ENCODE results near the gene GATAD1. TPM values are rescaled to one million over a fixed set of nuclear protein-coding genes. Genes with fewer than 3 reads are reported as not detected.

GATAD1 gene
- polyA plus RNA-seq, 1 of the 3 experiments (the other 2 are of a cell fraction): 30.6 TPM

DNA sequence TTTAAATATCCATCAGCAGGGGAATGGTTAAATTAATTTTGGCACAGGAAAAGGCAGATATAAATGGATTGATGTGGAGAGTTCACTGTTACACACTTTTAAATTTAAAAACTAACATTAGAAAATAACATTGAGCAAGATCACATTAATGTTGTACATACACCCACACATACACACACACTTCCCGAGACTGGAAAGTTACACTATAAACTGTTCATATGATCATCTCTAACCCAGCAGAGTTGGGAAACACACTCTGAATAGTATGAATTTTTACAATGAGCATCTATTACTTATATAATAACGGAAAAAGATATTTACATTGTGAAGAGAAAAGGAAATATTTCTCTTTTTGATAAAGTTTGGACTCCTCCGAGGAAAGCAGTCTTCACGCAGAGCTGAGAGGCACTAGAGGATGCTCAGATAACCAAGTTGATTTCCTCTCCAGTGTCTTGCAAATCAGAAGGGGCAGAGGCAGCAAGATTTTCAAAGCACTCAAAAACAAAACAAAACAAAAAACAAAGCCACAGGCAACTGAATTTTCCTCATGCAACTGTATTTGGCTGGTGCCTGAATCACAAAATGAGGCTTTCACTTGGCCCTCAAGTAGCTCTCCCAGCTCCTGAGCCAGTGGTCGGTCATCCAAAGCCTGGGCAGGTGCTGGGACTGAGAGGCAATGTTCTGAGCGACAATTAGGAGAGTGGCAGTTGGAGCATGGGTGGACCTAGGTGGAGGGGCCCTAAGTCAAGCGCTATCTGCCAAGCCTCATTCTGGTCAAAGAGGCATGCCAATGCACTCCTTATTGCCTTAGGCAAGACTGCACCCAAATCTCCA is 10.5 kb upstream of the GATAD1 start:
- Histone ChIP-seq H3K4me2 (no peak overlapping the region), H3K9ac (no peak overlapping the region), H3F3A (replicated peaks; ENCODE audit: insufficient read depth) (no peaks in the 10 kb centered on the region), H2AFZ (ENCODE audit: low read depth) (no peak overlapping the region), H4K20me1 (ENCODE audit: insufficient read depth) (no peaks in the 10 kb centered on the region), H3K27ac (ENCODE audit: low read depth in 2 of 2, low read length in 1 of 2) (no peak overlapping the region), H3K4me3 (ENCODE audit: low read depth in 2 of 2, low read length in 1 of 2) (no peak overlapping the region), H3K9me2 (no peaks in the 10 kb centered on the region), H3K27me3 (ENCODE audit: insufficient read depth) (no peaks in the 10 kb centered on the region; the same call in 1 of the 2 replicates), H3K36me3 (replicated peaks in 1 of 2; ENCODE audit: control insufficient read depth in 1 of 2, insufficient read depth in 2 of 2, low read length in 1 of 2) (no peaks in the 10 kb centered on the region), H3K9me3 (no peaks in the 10 kb centered on the region), H3K79me2 (ENCODE audit: insufficient read depth) (no peaks in the 10 kb centered on the region), H3K4me1 (ENCODE audit: control insufficient read depth in 1 of 2, insufficient read depth in 2 of 2, low read depth in 1 of 2, low read length in 1 of 2) (peaks cover 0 to 2% of the 10 kb centered on the region in 2 experiments; a peak in 1 of 4 replicates)
- POLR2A ChIA-PET: no interaction called here
- TF ChIP-seq SMC3 (IDR thresholded peaks at IDR 0.05; ENCODE audit: low read depth, low read length) (no peak), ELF1 (IDR thresholded peaks at IDR 0.05) (no peak), TEAD4 (IDR thresholded peaks at IDR 0.05; ENCODE audit: borderline replicate concordance, insufficient read depth) (no peak), JUND (IDR thresholded peaks at IDR 0.05) (no peak), EP300 (IDR thresholded peaks at IDR 0.05; ENCODE audit: borderline replicate concordance in 1 of 2, low read depth in 1 of 2, low read length in 1 of 2) (no peak), EZH2phosphoT487 (IDR thresholded peaks at IDR 0.05; ENCODE audit: borderline replicate concordance, low read depth) (no peak), SIN3A (IDR thresholded peaks at IDR 0.05; ENCODE audit: borderline replicate concordance, low read depth, low read length) (no peak), FOXM1 (IDR thresholded peaks at IDR 0.05; ENCODE audit: low read depth) (no peak), RFX5 (IDR thresholded peaks at IDR 0.05; ENCODE audit: low read length) (no peak), MXI1 (IDR thresholded peaks at IDR 0.05; ENCODE audit: low read depth, low read length) (no peak)
- TF ChIP-seq, protein P1, sequence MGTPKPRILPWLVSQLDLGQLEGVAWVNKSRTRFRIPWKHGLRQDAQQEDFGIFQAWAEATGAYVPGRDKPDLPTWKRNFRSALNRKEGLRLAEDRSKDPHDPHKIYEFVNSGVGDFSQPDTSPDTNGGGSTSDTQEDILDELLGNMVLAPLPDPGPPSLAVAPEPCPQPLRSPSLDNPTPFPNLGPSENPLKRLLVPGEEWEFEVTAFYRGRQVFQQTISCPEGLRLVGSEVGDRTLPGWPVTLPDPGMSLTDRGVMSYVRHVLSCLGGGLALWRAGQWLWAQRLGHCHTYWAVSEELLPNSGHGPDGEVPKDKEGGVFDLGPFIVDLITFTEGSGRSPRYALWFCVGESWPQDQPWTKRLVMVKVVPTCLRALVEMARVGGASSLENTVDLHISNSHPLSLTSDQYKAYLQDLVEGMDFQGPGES (IDR thresholded peaks at IDR 0.05; ENCODE audit: low read depth, low read length): no peak
- CTCF ChIA-PET: interaction anchor here (1.3 to 2.2 kb wide), 3 partner anchors 10 to 257 kb away, joined by 4 to 17 read pairs (median 15); partner anchors contain the start of gene GATAD1
- DNase-seq: no peak
- 73% methylated on average over 7 of the region's 7 CpGs for WGBS (ENCODE audit: low lambda C conversion rate)

DNA sequence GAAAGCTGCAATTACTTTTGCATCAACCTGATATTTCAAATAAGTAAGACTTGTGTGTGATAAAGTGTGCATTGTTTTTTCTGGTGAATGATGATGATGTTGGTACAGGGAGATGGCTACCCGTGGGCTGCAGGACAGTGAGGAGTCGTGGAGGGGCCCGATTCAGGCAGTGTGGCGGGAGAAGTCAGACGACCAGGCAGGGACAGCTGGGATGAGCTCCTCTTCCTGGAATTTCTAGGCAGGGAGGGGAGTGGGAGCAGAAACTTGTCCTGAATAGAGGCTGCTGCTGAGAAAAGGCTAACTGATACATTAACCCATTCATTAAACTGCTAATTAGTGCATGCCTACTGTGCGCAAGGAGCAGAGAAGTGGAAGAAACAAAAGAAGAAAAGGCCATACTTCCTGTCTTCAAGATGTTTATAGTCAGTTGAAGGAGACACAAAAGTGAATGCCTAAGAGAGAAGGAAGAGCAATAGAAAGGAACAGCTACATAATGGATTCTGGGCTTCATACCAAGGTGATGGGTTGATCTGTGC is 9.3 kb upstream of the GATAD1 start:
- Histone ChIP-seq H3K4me3 (ENCODE audit: low read depth in 2 of 2, low read length in 1 of 2) (no peak overlapping the region), H3K4me1 (ENCODE audit: control insufficient read depth in 1 of 2, insufficient read depth in 2 of 2, low read depth in 1 of 2, low read length in 1 of 2) (peaks cover 0 to 2% of the 10 kb centered on the region in 2 experiments; a peak in 1 of 4 replicates), H3K9me3 (no peaks in the 10 kb centered on the region), H3K27ac (ENCODE audit: low read depth in 2 of 2, low read length in 1 of 2) (no peak overlapping the region), H3K36me3 (replicated peaks in 1 of 2; ENCODE audit: control insufficient read depth in 1 of 2, insufficient read depth in 2 of 2, low read length in 1 of 2) (no peaks in the 10 kb centered on the region), H3K27me3 (ENCODE audit: insufficient read depth) (no peaks in the 10 kb centered on the region; the same call in 1 of the 2 replicates), H3K4me2 (no peak overlapping the region), H3K9ac (no peak overlapping the region), H3F3A (replicated peaks; ENCODE audit: insufficient read depth) (no peaks in the 10 kb centered on the region), H3K9me2 (no peaks in the 10 kb centered on the region), H2AFZ (ENCODE audit: low read depth) (no peak overlapping the region), H4K20me1 (ENCODE audit: insufficient read depth) (no peaks in the 10 kb centered on the region), H3K79me2 (ENCODE audit: insufficient read depth) (no peaks in the 10 kb centered on the region)
- no peak for DNase-seq
- 66% methylated on average over 6 of the region's 6 CpGs for WGBS (ENCODE audit: low lambda C conversion rate)
- ChIA-PET CTCF (interaction anchor here (1.1 to 2.2 kb wide), 4 partner anchors 9 to 259 kb away, joined by 3 to 17 read pairs (median 10); partner anchors contain the start of gene GATAD1), POLR2A (no interaction called here)
- TF ChIP-seq CHD2 (IDR thresholded peaks at IDR 0.05; ENCODE audit: low read length, partially characterized antibody) (no peak), RCOR1 (IDR thresholded peaks at IDR 0.05; ENCODE audit: low read length) (no peak), SMC3 (IDR thresholded peaks at IDR 0.05; ENCODE audit: low read depth, low read length) (no peak), TCF12 (IDR thresholded peaks at IDR 0.05) (no peak), NFIC (IDR thresholded peaks at IDR 0.05; ENCODE audit: borderline replicate concordance) (no peak), RFX5 (IDR thresholded peaks at IDR 0.05; ENCODE audit: low read length) (no peak), RXRA (IDR thresholded peaks at IDR 0.05; ENCODE audit: borderline replicate concordance, low read depth) (no peak)
- TF ChIP-seq, protein P2, sequence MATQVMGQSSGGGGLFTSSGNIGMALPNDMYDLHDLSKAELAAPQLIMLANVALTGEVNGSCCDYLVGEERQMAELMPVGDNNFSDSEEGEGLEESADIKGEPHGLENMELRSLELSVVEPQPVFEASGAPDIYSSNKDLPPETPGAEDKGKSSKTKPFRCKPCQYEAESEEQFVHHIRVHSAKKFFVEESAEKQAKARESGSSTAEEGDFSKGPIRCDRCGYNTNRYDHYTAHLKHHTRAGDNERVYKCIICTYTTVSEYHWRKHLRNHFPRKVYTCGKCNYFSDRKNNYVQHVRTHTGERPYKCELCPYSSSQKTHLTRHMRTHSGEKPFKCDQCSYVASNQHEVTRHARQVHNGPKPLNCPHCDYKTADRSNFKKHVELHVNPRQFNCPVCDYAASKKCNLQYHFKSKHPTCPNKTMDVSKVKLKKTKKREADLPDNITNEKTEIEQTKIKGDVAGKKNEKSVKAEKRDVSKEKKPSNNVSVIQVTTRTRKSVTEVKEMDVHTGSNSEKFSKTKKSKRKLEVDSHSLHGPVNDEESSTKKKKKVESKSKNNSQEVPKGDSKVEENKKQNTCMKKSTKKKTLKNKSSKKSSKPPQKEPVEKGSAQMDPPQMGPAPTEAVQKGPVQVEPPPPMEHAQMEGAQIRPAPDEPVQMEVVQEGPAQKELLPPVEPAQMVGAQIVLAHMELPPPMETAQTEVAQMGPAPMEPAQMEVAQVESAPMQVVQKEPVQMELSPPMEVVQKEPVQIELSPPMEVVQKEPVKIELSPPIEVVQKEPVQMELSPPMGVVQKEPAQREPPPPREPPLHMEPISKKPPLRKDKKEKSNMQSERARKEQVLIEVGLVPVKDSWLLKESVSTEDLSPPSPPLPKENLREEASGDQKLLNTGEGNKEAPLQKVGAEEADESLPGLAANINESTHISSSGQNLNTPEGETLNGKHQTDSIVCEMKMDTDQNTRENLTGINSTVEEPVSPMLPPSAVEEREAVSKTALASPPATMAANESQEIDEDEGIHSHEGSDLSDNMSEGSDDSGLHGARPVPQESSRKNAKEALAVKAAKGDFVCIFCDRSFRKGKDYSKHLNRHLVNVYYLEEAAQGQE (IDR thresholded peaks at IDR 0.05; ENCODE audit: low read depth, low read length): no peak
- TF ChIP-seq, protein P3, sequence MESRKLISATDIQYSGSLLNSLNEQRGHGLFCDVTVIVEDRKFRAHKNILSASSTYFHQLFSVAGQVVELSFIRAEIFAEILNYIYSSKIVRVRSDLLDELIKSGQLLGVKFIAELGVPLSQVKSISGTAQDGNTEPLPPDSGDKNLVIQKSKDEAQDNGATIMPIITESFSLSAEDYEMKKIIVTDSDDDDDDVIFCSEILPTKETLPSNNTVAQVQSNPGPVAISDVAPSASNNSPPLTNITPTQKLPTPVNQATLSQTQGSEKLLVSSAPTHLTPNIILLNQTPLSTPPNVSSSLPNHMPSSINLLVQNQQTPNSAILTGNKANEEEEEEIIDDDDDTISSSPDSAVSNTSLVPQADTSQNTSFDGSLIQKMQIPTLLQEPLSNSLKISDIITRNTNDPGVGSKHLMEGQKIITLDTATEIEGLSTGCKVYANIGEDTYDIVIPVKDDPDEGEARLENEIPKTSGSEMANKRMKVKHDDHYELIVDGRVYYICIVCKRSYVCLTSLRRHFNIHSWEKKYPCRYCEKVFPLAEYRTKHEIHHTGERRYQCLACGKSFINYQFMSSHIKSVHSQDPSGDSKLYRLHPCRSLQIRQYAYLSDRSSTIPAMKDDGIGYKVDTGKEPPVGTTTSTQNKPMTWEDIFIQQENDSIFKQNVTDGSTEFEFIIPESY (IDR thresholded peaks at IDR 0.05; ENCODE audit: borderline replicate concordance, low read depth): no peak
- TF ChIP-seq, protein P1 (IDR thresholded peaks at IDR 0.05; ENCODE audit: low read depth, low read length): no peak

Data from SK-N-SH (cell line).